Glomerular visceral epithelial cell (primary cell): ENCODE data around the gene ACSL3.
"Not testable (repeated sequence)": the region's sequence is repeated elsewhere in the genome, so short reads cannot be mapped to it uniquely, and the experiment has no call there.

ENCODE experiments used
- DNase-seq: peaks from one replicate; pipeline ENCODE4 v3.0.0-alpha.2; 2016; ENCODE audit errors: extremely low spot score

ACSL3 gene

DNA sequence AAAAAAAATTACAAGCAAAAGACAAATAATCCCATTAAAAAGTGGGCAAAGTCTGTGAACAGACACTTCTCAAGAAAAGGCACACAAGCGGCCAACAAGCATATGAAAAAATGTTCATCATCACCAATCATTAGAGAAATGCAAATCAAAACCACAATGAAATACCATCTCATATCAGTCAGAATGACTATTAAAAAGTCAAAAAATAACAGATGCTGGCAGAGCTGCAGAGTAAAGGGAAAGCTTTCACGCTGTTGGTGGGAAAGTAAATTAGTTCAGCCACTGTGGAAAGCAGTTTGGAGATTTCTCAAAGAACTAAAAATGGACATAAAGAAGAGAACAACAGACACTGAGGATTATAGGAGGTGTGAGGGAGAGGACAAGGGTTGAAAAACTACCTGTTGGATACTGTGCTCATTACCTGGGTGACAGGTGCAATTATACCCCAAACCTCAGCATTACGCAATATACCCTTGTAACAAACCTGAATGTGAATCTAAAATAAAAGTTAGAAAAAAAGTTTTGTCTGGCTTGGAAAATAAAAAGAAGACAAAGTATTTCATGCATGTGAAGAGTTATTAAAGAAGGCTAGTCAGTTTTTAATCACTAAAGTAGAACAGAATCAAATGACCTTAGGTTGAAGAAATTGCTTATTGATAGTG is 8.7 kb upstream of the ACSL3 start:
- DNase-seq = no peak

DNA sequence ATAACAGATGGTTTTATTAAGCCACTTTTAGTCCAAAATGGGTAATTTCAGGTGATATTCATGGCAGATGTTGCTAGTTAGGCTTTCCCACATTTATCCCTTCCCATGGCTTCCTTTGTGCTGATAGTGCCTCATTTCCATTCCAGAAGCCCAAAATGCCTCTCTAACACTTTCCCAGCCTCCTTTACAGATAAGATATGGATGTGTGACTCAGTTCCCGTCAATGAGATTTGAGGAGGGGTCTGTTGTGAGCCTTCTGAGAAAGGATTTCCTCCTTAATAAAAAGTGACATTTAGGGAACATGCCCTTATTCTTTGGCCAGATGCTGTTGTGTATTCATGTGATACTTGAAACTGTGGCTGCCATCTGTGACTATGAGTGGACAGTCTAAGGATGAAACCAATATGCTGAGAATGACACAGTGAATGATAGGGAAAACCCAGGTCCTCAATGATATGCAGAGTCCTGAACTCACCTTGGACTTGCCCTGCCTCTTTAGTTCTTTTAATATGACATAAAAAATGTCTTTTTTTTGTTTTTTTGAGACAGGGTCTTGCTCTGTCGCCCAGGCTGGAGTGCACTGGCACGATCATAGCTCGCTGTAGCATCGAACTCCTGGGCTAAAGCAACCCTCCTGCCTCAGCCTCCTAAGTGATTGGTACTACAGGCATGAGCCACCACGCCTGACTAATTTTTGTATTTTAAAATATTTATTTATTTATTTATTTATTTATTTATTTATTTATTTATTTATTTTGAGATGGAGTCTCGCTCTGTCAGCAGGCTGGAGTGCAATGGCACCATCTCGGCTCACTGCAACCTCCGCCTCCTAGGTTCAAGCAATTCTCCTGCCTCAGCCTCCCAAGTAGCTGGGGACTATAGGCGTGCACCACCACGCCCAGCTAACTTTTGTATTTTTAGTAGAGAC is 5.8 kb upstream of the ACSL3 start:
- no peak for DNase-seq

DNA sequence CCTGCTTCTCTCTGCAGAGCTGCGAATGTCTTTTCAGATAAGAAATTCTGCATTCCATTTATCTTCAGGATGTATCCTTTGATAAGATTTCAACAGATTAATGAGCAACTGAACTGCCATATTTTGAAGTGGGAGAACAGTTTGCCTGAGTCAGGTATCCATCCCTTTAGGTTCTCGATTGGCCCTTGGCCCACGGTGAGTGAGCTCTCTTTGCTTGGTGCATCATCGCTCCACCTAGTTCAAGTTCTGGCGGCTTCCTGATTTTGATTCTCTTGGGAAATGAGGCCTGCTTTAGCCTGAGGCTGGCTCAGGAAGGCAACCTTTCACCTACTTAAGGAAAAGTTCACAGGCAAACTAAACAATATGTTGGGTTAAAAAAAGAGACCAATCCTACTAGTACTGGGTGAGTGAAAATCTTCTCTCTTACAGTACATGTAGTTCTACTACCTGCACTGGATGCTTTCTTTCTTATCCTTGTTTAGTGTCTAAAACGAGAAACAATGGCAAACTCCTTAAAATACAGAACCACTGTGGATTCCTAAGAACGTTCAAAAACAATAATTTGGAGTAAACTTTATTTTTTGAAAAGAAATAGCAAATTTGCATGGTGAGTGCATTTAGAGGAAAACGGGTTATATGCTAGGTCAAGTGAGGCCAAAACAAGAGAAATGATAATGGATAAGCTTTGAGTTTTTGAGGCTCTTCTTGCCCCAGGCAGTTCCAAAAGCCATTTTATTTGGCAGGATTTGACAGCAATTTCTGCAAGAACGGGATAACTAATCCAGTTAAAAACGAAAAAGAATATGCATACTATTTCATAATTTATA is 837 bp upstream of the ACSL3 start:
- DNase-seq = peak; percentile 31

DNA sequence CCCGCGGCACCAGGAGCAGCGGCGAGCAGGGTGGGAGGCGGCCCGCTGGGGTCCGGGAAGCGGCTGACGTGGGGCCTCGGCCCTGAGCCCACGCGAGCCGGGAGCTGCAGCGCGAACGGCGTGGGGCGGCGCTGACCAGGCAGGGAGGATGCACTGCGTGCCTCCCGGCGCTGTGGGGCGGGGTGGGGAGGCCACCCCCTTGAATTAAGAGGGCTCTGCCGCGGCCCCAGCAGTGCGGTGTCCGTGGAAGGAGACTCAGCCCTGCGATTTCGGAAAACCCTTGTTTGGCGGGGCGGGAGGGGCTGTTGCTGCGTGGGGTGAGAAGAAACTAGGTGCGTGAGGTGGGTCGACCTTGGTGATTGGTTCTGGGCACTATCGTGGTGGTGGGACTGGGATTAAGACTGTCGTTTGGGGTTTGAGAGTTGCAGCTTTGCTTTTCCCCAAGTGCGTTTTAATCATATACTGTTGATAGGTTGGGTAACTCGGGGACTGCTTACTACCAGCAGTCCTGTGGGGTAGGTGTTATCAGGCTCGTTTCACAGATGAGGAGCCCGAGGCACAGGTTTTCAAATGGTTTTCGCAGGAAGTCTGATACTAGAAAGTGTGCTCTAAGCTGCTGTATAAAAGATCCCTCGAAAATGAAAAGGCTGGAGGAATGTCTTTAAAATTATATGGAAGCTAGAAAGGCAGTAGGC is 722 bp downstream of the ACSL3 start:
- peak; percentile 38 for DNase-seq

DNA sequence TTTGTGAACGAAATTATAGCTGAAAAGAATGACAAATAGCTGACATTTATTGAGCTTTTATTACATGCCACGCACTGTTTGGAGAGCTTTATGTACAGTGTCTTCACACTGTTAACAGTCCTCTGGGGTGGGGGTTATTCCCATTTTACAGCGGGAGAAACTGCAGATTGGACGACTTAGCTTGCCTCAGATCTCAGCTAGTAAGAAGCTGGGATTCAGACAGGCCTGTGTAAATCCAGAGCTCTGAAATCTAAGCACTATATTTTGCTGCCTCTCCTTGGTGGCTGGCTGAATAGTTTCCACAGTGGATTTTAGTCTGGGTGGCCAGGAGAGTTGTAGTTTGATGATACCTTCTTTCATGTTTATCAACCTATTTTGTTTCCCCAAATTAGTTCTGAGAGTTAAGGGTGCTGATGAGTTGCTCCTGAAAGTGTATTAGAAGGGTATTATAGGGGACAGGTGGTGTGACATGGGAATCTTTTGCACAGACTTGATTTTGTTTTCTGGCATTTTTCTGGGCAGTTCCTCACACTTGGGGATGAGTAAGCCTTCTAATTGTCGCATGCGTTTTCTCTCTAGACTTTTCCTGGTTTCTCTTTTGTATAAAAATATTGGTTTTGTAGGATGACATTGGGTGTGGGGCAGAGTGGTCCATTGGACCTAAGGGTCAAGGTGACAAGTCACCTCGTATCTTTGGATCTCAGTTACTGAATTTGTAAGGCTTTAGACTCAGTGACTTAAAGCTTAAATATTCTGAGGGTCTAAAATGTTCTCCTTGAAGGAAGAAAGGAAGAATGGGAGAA is 1.5 kb downstream of the ACSL3 start:
- DNase-seq = peak; percentile 32

DNA sequence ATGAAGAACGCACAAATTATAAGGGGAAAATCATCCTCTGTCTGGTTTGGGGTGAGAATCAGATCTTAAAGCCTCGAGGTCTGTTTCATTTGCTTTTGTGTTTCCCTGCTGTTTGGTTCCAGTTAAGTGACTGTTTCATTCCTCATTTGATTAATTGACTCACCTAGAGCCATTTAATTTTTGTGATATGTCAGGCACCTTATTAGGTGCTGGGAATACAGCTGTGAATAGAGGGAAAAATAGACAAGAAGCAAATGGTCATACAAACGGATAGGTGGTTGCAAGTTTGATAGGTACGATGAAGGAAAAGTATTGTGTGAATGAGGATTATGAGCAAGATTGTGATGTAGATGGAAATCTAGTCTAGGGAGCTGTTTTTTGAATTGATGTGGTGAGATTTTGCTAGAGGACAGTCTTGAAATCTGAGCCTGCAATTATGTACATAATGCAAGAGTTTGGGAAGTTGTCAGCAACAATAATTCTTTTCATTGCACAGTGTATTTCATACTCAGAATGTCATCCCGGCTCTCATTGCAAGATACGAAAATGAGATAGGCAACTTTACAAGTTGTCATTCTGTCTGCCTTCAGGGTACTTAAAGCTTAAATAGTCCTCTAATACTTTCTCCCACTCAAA is 2.2 kb downstream of the ACSL3 start:
- no peak for DNase-seq

DNA sequence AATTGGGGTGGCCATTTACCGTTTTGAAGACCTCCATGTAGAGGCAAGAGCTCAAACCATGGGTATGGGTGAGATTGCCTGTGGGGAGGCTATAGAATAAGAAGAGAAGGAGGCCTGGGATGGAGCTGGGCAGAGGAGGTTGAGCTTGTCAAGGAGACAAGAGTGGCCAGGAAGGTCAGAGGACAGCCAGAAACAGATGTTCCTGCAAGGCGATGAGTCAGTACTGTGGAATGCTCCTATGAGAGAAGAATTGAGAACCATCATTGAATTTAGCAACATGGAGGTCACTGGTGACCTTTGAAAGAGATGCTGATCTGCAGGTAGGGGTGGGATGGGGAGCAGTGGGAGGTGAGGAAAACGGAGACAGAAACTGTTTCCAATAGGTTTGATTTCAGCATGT is 3.5 kb downstream of the ACSL3 start:
- peak; percentile 56 for DNase-seq

DNA sequence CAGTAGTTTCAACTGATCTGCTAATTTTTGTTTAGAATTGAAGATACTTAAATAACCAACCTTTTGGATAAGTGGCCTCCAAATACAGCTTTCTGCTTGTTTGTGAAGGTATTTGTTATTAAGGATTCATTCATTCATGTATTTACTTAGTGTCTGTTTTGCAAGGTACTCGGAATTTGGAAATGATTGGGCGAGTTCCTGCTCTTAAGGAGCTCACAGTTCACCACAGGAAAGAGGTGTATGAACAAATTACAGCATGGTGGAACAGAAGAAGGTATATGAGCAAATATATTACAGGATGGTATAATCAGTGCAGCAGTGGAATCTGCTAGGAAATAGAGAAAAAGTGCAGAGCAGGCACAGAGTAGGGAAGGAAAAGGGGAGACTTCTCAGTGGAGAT is 4.5 kb downstream of the ACSL3 start:
- no peak for DNase-seq

DNA sequence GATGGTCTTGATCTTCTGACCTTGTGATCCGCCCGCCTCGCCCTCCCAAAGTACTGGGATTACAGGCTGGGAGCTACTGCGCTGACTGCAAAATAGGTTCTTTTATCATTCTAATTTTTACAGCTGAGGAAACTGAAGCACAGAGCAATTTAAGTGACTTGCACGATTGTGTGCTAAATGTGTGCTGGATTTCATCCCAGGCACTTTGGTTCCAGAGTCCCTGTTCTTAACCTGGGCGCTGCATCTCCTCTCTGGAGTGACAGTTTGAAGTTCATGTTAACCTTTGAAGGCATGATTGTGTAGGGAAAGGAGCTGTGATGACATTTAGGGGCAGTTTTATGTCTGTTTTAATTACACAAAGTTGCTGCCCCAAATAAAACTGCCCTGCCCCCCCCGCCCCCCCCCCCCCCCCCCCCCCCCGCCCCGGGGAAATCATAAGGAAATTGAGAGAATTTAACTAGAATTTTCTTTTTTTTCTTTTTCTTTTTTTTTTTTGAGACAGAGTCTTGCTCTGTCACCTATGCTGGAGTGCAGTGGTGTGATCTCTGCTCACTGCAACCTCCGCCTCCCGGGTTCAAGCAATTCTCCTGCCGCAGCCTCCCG is 5.6 kb downstream of the ACSL3 start:
- no peak for DNase-seq

DNA sequence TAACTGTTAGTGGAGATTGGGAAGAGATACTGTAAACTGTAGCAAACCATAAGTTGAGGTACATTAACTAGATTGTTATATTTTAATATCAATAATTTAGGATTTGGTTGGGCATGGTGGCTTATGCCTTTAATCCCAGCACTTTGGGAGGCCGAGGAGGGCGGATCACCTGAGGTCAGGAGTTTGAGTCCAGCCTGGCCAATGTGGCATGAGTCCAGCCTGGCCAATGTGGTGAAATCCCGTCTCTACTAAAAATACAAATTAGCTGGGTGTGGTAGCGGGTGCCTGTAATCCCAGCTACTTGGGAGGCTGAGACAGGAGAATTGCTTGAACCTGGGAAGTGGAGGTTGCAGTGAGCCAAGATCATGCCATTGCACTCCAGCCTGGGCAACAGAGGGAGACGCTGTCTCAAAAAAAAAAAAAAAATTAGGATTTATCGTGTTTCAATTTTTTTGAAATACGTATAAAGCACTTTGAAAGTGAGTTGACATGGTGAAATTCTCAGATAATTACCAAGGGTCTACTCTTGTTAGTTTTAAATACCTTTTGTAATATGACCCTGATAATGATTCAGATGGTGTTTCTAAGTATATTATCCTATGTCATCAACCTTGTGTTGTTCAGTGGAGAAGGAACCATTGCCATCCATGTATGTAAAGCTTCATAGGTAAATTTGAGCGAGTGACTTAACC is 7.9 kb downstream of the ACSL3 start:
- DNase-seq = not testable (repeated sequence)

DNA sequence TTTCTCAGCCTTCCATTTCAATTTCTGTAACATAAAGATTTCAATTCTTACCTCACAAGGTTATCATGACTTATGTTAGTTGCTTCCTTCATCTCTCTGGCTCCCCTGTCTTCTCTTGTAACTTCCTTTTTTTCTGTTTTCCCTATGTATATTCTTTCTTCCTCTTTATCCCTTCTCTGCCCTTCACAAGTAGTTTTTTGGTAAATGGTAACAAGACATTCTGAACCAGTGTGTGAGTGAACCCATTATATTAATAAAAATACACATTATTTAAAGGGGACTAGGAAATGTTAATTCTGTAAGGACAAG is 8.4 kb downstream of the ACSL3 start:
- DNase-seq = no peak

DNA sequence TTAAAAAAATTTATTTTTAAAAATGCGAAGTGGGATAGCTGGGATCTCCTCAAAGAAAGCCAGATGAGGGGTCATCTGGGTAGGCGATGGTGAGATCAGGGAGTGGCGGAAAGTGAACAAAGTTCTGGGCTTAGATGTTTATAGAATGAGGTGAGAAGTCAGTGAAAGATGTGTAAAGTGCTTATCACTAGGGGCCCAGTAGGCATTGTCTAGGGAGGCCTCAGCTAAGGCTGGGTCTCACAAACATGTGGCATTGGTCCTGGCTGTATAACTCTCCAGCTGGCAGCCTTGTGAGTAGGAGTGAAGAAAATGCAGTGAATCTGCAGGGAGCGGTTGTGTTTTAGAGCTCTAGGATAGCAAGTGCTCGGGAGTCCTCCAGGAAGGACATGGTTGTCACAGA is 10.5 kb downstream of the ACSL3 start:
- DNase-seq = no peak

DNA sequence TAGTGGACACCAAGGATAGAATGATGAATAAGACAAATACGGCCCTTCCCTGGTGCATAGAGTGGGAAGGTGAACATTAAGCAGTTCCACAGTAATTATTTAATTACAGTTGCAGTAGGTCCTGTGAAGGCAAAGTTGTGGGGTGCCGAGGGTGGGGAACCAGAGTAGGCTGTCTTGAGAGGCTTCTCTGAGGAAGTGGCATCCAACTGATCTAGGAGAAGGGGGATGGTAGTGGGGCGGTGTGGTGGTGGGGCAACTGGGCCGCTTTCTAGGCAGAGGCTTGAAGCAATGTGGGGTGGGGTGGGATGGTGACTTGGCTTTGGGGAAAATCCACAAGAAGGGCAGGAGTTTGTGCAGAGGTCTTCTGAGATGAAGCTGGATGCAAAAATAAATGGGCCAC is 11.7 kb downstream of the ACSL3 start:
- DNase-seq = no peak

DNA sequence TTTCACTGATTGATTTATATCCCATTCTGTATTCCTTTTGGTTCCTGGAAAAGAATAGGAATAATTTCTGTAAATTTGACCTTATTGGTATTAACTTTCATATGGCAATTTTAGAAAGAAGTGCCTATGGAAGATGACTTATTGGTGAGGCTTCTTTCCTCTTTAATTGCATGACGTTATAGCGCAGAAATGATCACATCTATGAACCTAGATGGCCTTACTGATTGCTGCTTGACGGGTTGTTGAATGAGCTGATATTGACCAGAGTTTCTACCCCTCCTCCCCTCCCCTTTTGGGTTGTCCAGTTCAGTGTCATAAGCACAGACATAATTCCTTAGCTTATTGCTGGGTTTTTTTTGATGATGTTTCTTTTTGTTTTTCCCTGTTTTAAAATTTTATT is 14.6 kb downstream of the ACSL3 start:
- DNase-seq = no peak

DNA sequence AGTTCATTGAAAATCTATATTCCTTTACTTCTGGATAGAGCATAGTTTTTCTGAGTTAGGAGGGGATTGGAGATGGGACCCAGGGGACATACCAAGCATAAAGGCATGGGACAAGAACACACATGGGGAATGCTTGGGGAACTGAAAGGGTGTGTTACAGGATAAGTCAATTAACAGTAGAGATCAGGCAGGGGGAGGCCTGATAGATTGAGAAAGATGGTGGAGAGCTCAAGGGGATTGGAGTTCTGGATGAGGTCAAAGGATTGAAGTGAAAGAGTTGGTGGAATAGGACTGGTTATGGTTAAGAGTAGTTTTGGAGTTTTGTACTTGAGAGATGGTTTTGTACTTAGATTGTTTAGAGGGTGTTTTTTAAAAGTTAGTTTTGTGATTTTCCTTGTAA is 16.1 kb downstream of the ACSL3 start:
- no peak for DNase-seq

DNA sequence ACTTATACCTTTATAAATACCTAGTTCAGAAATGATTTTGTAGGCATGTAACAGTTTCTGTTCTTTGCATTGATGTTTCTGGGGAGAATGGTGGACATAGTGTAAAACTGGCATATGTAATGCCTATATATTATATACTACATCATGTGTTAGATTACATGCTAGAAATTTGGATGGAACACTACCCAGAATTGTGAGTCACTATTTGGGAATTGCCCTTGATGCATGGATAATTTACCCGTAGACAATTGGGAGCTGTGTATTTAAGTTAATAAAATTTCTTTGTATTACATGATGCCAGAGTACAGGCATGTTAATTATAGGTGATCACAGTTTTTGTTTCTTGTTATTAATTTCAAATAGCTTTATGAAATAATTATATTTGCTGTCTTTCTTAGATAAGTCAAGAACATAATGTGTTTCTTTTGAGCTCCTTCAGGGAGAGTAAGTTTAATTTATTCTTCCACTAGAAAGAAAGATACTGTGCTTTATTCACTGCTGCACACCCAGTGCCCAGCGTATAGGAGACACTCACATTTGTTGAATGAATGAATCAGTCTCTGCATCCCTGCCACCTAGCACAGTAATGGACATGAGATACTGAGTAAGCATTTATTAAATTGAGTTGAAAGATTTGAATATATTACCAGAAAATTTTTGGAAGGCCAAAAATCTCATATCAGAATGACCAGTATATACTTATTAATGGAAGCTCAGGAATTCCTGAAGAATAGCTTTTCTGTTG is 16.9 kb downstream of the ACSL3 start:
- DNase-seq = no peak

DNA sequence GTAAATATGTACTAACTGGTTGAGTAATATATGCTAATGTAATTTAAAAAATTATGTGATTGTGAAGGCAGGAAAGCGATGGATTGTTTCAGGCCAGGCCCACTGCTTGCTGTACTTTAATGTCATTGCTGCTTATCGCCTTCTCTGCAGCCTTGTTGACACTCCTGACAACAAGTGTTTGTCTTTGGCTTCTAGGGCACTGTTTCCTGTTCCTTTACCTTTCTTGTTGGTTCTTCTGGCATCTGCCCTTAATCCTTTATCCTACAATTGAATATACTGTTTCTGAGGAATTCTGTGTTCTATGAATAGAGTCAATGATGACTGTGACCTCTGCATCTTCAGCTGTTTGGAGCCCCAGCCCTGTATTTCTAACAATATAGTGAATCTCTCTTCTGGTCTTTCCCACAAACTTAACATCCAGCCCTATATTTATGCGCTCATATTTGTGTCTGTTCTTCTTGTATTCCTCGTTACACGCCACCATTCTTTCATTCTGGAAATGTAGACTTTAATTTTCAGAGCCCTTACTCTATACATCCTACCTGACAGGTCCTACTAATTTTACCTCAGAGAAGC is 17.6 kb downstream of the ACSL3 start:
- DNase-seq = no peak

DNA sequence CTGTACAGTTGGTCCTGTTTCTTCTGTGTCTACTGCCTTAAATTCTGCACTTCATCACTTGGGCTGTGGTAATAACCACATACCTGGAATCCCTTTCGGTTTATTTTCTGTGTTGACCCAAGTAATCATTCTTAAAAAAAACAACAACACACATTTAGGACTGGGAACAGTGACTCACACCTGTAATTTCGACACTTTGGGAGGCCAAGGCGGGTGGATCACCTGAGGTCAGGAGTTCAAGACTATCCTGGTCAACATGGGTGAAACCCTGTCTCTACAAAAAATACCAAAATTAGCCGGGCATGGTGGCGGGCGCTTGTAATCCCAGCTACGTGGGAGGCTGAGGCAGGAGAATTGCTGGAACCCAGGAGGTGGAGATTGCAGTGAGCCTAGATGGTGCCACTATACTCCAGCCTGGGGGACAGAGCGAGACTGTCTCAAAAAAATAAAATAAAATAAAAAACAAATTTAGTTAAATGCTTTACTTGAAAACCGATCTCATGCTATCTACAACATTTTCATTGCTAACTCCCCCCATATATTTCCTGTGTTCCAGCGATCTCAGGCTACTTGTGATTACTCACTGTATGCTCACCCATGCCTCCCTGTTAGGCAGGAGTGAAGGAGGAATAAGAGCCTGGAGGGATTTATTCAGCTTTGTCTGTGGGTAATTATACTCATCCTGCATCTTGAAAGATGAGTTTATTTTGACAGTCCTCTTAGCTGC is 18.2 kb downstream of the ACSL3 start:
- DNase-seq = peak; percentile 55
